Astrocyte (in vitro differentiated cells and primary cell): ENCODE results near the gene TEF. TPM values are rescaled to one million over a fixed set of nuclear protein-coding genes. Genes with fewer than 3 reads are reported as not detected.

Source experiments
- DNase-seq: peaks from one replicate; pipeline ENCODE4 v3.0.0-alpha.2; 2010; ENCODE audit warnings: low read depth
- FAIRE-seq: peaks from 2 replicates; lab custom pipeline; 2011; peaks lifted over from hg19 to GRCh38; lab: Jason Lieb, UNC
- H2AFZ ChIP-seq: 2 replicates; pipeline ENCODE4 v1.6.0; 2012; ENCODE audit warnings: low read depth, low read length, inconsistent platforms
- H3K27ac ChIP-seq: 2 replicates; pipeline ENCODE4 v1.5.1; 2011; ENCODE audit warnings: low read depth, low read length, inconsistent platforms
- H3K27me3 ChIP-seq: 2 replicates; pipeline ENCODE4 v1.6.0; 2011; ENCODE audit warnings: low read length, inconsistent platforms; ENCODE audit not compliant: insufficient read depth
- H3K36me3 ChIP-seq: 2 replicates; pipeline ENCODE4 v1.5.1; 2011; ENCODE audit warnings: low read length, inconsistent platforms; ENCODE audit not compliant: insufficient read depth
- H3K4me1 ChIP-seq: 2 replicates; pipeline ENCODE4 v1.5.1; 2011; ENCODE audit warnings: low read length, inconsistent platforms; ENCODE audit not compliant: insufficient read depth
- H3K4me2 ChIP-seq: 2 replicates; pipeline ENCODE4 v1.6.0; 2012; ENCODE audit warnings: low read length, inconsistent platforms
- H3K4me3 ChIP-seq: 2 replicates; pipeline ENCODE4 v1.5.1; 2011; ENCODE audit warnings: low read depth, mild to moderate bottlenecking, low read length, inconsistent platforms; ENCODE audit not compliant: insufficient read depth
- H3K79me2 ChIP-seq: 2 replicates; pipeline ENCODE4 v1.6.0; 2012; ENCODE audit warnings: mild to moderate bottlenecking, low read length, inconsistent platforms; ENCODE audit not compliant: insufficient read depth
- H3K9ac ChIP-seq: 2 replicates; pipeline ENCODE4 v1.6.0; 2012; ENCODE audit warnings: mild to moderate bottlenecking, low read length, inconsistent platforms
- H3K9me3 ChIP-seq: 2 replicates; pipeline ENCODE4 v1.5.1; 2012; ENCODE audit warnings: low read depth, mild to moderate bottlenecking, low read length, inconsistent platforms; ENCODE audit not compliant: insufficient read depth
- H4K20me1 ChIP-seq: 2 replicates; pipeline ENCODE4 v1.6.0; 2012; ENCODE audit warnings: low read length, inconsistent platforms; ENCODE audit not compliant: insufficient read depth
- H3K27ac Mint-ChIP-seq: one replicate; pipeline ENCODE4 v1.8.0; 2021; ENCODE audit warnings: mild to moderate bottlenecking, mixed read lengths; ENCODE audit not compliant: unreplicated experiment
- H3K27me3 Mint-ChIP-seq: one replicate; pipeline ENCODE4 v1.8.0; 2021; ENCODE audit warnings: low read depth, mixed read lengths; ENCODE audit not compliant: unreplicated experiment
- H3K36me3 Mint-ChIP-seq: one replicate; pipeline ENCODE4 v1.8.0; 2021; ENCODE audit warnings: low read depth, mixed read lengths; ENCODE audit not compliant: unreplicated experiment
- H3K4me1 Mint-ChIP-seq: one replicate; pipeline ENCODE4 v1.8.0; 2021; ENCODE audit warnings: low read depth, mixed read lengths; ENCODE audit not compliant: unreplicated experiment
- H3K4me3 Mint-ChIP-seq: one replicate; pipeline ENCODE4 v1.8.0; 2021; ENCODE audit warnings: mild to moderate bottlenecking, moderate library complexity, mixed read lengths; ENCODE audit not compliant: unreplicated experiment
- H3K9me3 Mint-ChIP-seq: one replicate; pipeline ENCODE4 v1.8.0; 2021; ENCODE audit warnings: mild to moderate bottlenecking, mixed read lengths; ENCODE audit not compliant: unreplicated experiment
- CTCF ChIP-seq: IDR thresholded peaks from 2 replicates; pipeline ENCODE4 v1.5.1; 2011; ENCODE audit warnings: low read depth, mild to moderate bottlenecking, inconsistent platforms, low read length, moderate library complexity; ENCODE audit not compliant: insufficient read depth
- EZH2 ChIP-seq: IDR thresholded peaks from 2 replicates; pipeline ENCODE4 v1.6.1; 2012; ENCODE audit warnings: mild to moderate bottlenecking, low read length, inconsistent platforms; ENCODE audit not compliant: insufficient read depth
- total RNA-seq: library from RNA; stranded (reverse); gene quantifications from 2 replicates; pipeline ENCODE4 v1.2.1, GENCODE V29; 2021

TEF gene
- total RNA-seq, 1 donor from 2014 or later, result 6.3 TPM

GRCh38 chr22:41383085-41383484 lies 1.3 kb downstream of the TEF start:
- peaks cover 3% of the 10 kb centered on the region for H3K79me2 ChIP-seq
- H3K4me1 ChIP-seq, result peaks cover 17% of the 10 kb centered on the region
- H3K27me3 ChIP-seq, result no peaks in the 10 kb centered on the region
- H3K9me3 ChIP-seq, result no peaks in the 10 kb centered on the region
- TF ChIP-seq CTCF (no peak), EZH2 (no peak)
- Mint-ChIP-seq H3K4me3 (peak overlapping the region; percentile 77), H3K27ac (no peak overlapping the region), H3K36me3 (no peaks in the 10 kb centered on the region), H3K9me3 (no peaks in the 10 kb centered on the region), H3K4me1 (peaks cover 8% of the 10 kb centered on the region), H3K27me3 (no peaks in the 10 kb centered on the region)
- no peaks in the 10 kb centered on the region for H3K36me3 ChIP-seq
- no peak for DNase-seq
- H4K20me1 ChIP-seq, result peaks cover 6% of the 10 kb centered on the region
- H3K9ac ChIP-seq, result no peak overlapping the region
- no peak overlapping the region for H3K4me3 ChIP-seq
- H2AFZ ChIP-seq, result no peak overlapping the region
- no peak overlapping the region for H3K27ac ChIP-seq
- H3K4me2 ChIP-seq, result peak overlapping the region; percentile 93
- no peak for FAIRE-seq

- TF ChIP-seq CTCF (no peak), EZH2 (no peak)
- peak overlapping the region; percentile 1 for H3K4me3 Mint-ChIP-seq
Observed at GRCh38 chr22:41384128-41384527, 2.4 kb downstream of the TEF start.

GRCh38 chr22:41387341-41387740 lies 5.6 kb downstream of the TEF start:
- H3K9me3 Mint-ChIP-seq, result no peaks in the 10 kb centered on the region
- no peak for FAIRE-seq

More at GRCh38 chr22:41384128-41384527, 2.4 kb downstream of the TEF start:
- H3K27me3 Mint-ChIP-seq, result no peaks in the 10 kb centered on the region
- Histone ChIP-seq H3K4me1 (peaks cover 17% of the 10 kb centered on the region), H3K27ac (no peak overlapping the region), H3K36me3 (no peaks in the 10 kb centered on the region), H3K79me2 (peaks cover 3% of the 10 kb centered on the region), H3K4me2 (no peak overlapping the region), H3K4me3 (no peak overlapping the region), H4K20me1 (peaks cover 6% of the 10 kb centered on the region), H3K27me3 (no peaks in the 10 kb centered on the region), H2AFZ (no peak overlapping the region), H3K9me3 (no peaks in the 10 kb centered on the region), H3K9ac (no peak overlapping the region)
- no peaks in the 10 kb centered on the region for H3K36me3 Mint-ChIP-seq
- H3K4me1 Mint-ChIP-seq, result peaks cover 8% of the 10 kb centered on the region
- DNase-seq (no peak), FAIRE-seq (peak; percentile 26)
- H3K9me3 Mint-ChIP-seq, result no peaks in the 10 kb centered on the region
- no peak overlapping the region for H3K27ac Mint-ChIP-seq

More at GRCh38 chr22:41387341-41387740, 5.6 kb downstream of the TEF start:
- H3K36me3 Mint-ChIP-seq, result peaks cover 3% of the 10 kb centered on the region
- Histone ChIP-seq H2AFZ (no peak overlapping the region), H3K4me3 (no peak overlapping the region), H3K9me3 (no peaks in the 10 kb centered on the region), H4K20me1 (peaks cover 9% of the 10 kb centered on the region), H3K27me3 (no peaks in the 10 kb centered on the region), H3K9ac (no peak overlapping the region), H3K79me2 (peaks cover 2% of the 10 kb centered on the region), H3K27ac (no peak overlapping the region), H3K4me2 (no peak overlapping the region), H3K4me1 (peaks cover 8% of the 10 kb centered on the region), H3K36me3 (peaks cover 4% of the 10 kb centered on the region)
- no peak for DNase-seq
- H3K4me3 Mint-ChIP-seq, result no peak overlapping the region
- no peaks in the 10 kb centered on the region for H3K27me3 Mint-ChIP-seq
- no peak overlapping the region for H3K27ac Mint-ChIP-seq
- H3K4me1 Mint-ChIP-seq, result peaks cover 2% of the 10 kb centered on the region
- TF ChIP-seq EZH2 (no peak), CTCF (no peak)
